ENCODE data around the gene MAEL. TPM values are rescaled to one million over a fixed set of nuclear protein-coding genes. Genes with fewer than 3 reads are reported as not detected.
A peak's percentile ranks its signal among the peaks of the same experiment; 100 is the strongest.

The MAEL gene
- total and polyA plus RNA-seq, 2 experiments from 2014 or later, result 0.76 to 0.95 TPM

- TF ChIP-seq CREB1 (CRISPR knock-in tag; IDR thresholded peaks at IDR 0.05; ENCODE audit: low read depth), result no peak
- TF ChIP-seq ZNF331 (CRISPR knock-in tag; IDR thresholded peaks at IDR 0.05; ENCODE audit: low read depth), result no peak
- no peak for TF ChIP-seq CTCF (conservative IDR thresholded peaks at IDR 0.05; ENCODE audit: low read depth in 2 of 2)
- Histone ChIP-seq H3K27ac (ENCODE audit: low read depth) (no peak overlapping the region), H3K4me2 (peak overlapping the region; percentile 7; the same call in 1 of the 2 replicates), H3F3A (replicated peaks; ENCODE audit: low read depth) (no peaks in the 10 kb centered on the region), H4K20me1 (replicated peaks; ENCODE audit: insufficient read depth) (no peaks in the 10 kb centered on the region), H3K27me3 (ENCODE audit: insufficient read depth) (peaks cover 34% of the 10 kb centered on the region), H3K9me2 (ENCODE audit: insufficient read depth) (peaks cover 9% of the 10 kb centered on the region), H3K4me3 (no peak overlapping the region), H3K4me1 (ENCODE audit: insufficient read depth) (peaks cover 33% of the 10 kb centered on the region), H2AFZ (no peak overlapping the region), H3K79me2 (replicated peaks; ENCODE audit: insufficient read depth) (no peaks in the 10 kb centered on the region), H3K36me3 (ENCODE audit: insufficient read depth) (no peaks in the 10 kb centered on the region)
- Mint-ChIP-seq H3K4me1 (peaks cover 40% of the 10 kb centered on the region), H3K4me3 (no peak overlapping the region), H3K27ac (no peak overlapping the region), H3K36me3 (ENCODE audit: low read depth) (no peaks in the 10 kb centered on the region), H3K9me3 (no peaks in the 10 kb centered on the region), H3K27me3 (ENCODE audit: insufficient read depth, low read depth, poor library complexity) (peaks cover 21% of the 10 kb centered on the region)
- no peak for DNase-seq (ENCODE audit: low spot score)
- ATAC-seq, result no peak
These were observed 38.0 kb upstream of the MAEL start for GRCh38 chr1:166951050-166951449.

GRCh38 chr1:166952002-166952746 is 36.9 kb upstream of the MAEL start:
- Mint-ChIP-seq H3K9me3 (no peaks in the 10 kb centered on the region), H3K27ac (no peak overlapping the region), H3K4me3 (no peak overlapping the region), H3K27me3 (ENCODE audit: insufficient read depth, low read depth, poor library complexity) (peaks cover 13% of the 10 kb centered on the region), H3K36me3 (ENCODE audit: low read depth) (no peaks in the 10 kb centered on the region), H3K4me1 (peaks cover 35% of the 10 kb centered on the region)
- Histone ChIP-seq H3K79me2 (replicated peaks; ENCODE audit: insufficient read depth) (no peaks in the 10 kb centered on the region), H3K36me3 (ENCODE audit: insufficient read depth) (no peaks in the 10 kb centered on the region), H2AFZ (no peak overlapping the region), H3K4me1 (ENCODE audit: insufficient read depth) (peaks cover 28% of the 10 kb centered on the region), H4K20me1 (replicated peaks; ENCODE audit: insufficient read depth) (no peaks in the 10 kb centered on the region), H3K27ac (ENCODE audit: low read depth) (no peak overlapping the region), H3K4me3 (no peak overlapping the region), H3K27me3 (ENCODE audit: insufficient read depth) (peaks cover 23% of the 10 kb centered on the region), H3F3A (replicated peaks; ENCODE audit: low read depth) (no peaks in the 10 kb centered on the region), H3K9me2 (ENCODE audit: insufficient read depth) (peaks cover 9% of the 10 kb centered on the region), H3K4me2 (0 out of 2 replicates have a peak overlapping the region, but pooled peaks have one; percentile 7)
- peak; percentile 69 for DNase-seq (ENCODE audit: low spot score)
- ATAC-seq, result peak; percentile 75
- TF ChIP-seq NANOG (IDR thresholded peaks at IDR 0.05; ENCODE audit: borderline replicate concordance) (no peak), ETS1 (IDR thresholded peaks at IDR 0.05) (no peak), ZNF462 (CRISPR knock-in tag; IDR thresholded peaks at IDR 0.05) (no peak), STAT1 (IDR thresholded peaks at IDR 0.05; ENCODE audit: unreplicated experiment) (no peak), EZH2phosphoT487 (IDR thresholded peaks at IDR 0.05; ENCODE audit: unreplicated experiment) (no peak), CREB1 (CRISPR knock-in tag; IDR thresholded peaks at IDR 0.05; ENCODE audit: low read depth) (no peak), JUNB (IDR thresholded peaks at IDR 0.05; ENCODE audit: unreplicated experiment) (no peak), CTCF (conservative IDR thresholded peaks at IDR 0.05; ENCODE audit: low read depth in 2 of 2) (no peak)
